SH-SY5Y (cell line): ENCODE data around the gene TRMT1L.

ENCODE experiments used
- GATA2 ChIP-seq: IDR thresholded peaks from 2 replicates; pipeline ENCODE4 v1.6.1; 2011; ENCODE audit warnings: mild to moderate bottlenecking, low read depth, low read length
- GATA3 ChIP-seq: IDR thresholded peaks from 2 replicates; pipeline ENCODE4 v1.6.1; 2011; ENCODE audit warnings: low read depth, mild to moderate bottlenecking, low read length, moderate library complexity

GRCh38 chr1:185139246-185139645 is 17.5 kb downstream of the TRMT1L start:
- TF ChIP-seq GATA2 (no peak), GATA3 (no peak)
